ENCODE measurements around the gene CNNM1. TPM values are rescaled to one million over a fixed set of nuclear protein-coding genes. Genes with fewer than 3 reads are reported as not detected.

Gene CNNM1
- total and polyA plus RNA-seq, 4 donors, result 1.6 to 7.5 (median 6.6) TPM

DNA sequence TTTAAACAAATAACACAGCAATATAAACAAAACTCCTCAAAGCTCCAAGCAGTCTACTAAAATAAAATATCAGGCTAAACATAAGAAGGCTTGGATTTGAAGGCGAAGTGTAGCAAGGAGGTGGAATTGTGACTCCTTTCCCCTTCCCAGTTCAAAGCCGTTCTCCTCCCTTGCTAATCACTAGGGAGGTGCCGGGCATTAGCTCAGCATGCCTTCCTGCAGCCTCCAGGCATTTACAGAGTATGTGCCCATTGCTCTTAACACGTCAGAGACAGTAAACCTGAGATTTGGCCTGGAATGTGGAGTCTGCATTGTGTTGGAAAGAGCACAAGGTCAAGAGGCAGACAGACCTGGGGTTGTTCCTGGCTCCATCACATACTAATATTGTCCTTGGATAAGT is 15.6 kb downstream of the CNNM1 start:
- H3K4me3 ChIP-seq (ENCODE audit: low read depth, low read length), result no peak overlapping the region
- peaks cover 3% of the 10 kb centered on the region for H3K4me1 ChIP-seq (ENCODE audit: control insufficient read depth, insufficient read depth, low read length)
- no peak overlapping the region for H3K27ac ChIP-seq (ENCODE audit: low read depth, low read length)
- H3K36me3 ChIP-seq (ENCODE audit: control insufficient read depth, insufficient read depth, low read length), result no peaks in the 10 kb centered on the region
- no peaks in the 10 kb centered on the region for H3K27me3 ChIP-seq (ENCODE audit: control insufficient read depth, insufficient read depth, low read length)
- no peaks in the 10 kb centered on the region for H3K9me3 ChIP-seq (ENCODE audit: control insufficient read depth, insufficient read depth, low read length)
- 60% methylated on average over 1 of the region's 4 CpGs for WGBS (ENCODE audit: insufficient coverage)
- DNase-seq (ENCODE audit: low read depth in 4 of 6, low spot score in 6 of 6), result no peak

DNA sequence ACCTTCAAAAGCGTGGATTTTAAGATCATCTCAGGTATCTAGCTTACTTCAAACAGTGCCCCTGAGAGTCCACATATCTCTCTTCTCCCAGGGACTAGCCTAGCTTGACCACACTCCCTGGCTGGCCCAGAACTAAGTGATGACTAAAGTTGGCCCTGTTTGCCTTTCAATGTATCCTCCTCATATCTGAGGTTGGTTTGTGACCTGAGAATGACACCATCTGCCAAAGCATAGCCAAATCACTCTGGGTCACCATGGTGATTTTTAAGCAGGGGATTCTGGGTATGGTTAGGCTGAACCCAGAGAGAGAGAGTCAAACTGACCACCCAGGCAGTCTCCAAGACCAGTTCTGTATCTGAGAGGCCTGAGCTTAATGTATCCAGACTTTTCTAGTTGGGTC is 16.2 kb downstream of the CNNM1 start:
- no peak overlapping the region for H3K4me3 ChIP-seq (ENCODE audit: low read depth, low read length)
- WGBS (ENCODE audit: insufficient coverage), result no CpG with 5 or more reads among the region's 1 CpG
- H3K9me3 ChIP-seq (ENCODE audit: control insufficient read depth, insufficient read depth, low read length), result no peaks in the 10 kb centered on the region
- H3K27me3 ChIP-seq (ENCODE audit: control insufficient read depth, insufficient read depth, low read length), result no peaks in the 10 kb centered on the region
- H3K27ac ChIP-seq (ENCODE audit: low read depth, low read length), result no peak overlapping the region
- H3K36me3 ChIP-seq (ENCODE audit: control insufficient read depth, insufficient read depth, low read length), result no peaks in the 10 kb centered on the region
- no peak for DNase-seq (ENCODE audit: low read depth in 4 of 6, low spot score in 6 of 6)
- peaks cover 3% of the 10 kb centered on the region for H3K4me1 ChIP-seq (ENCODE audit: control insufficient read depth, insufficient read depth, low read length)

- DNase-seq (ENCODE audit: low read depth in 4 of 6, low spot score in 6 of 6), result peak in 1 of 6 donors; percentile 20
Measured at GRCh38 chr10:99346247-99346646, 17.1 kb downstream of the CNNM1 start.

GRCh38 chr10:99347672-99348071 is 18.5 kb downstream of the CNNM1 start:
- Histone ChIP-seq H3K27ac (ENCODE audit: low read depth, low read length) (no peak overlapping the region), H3K27me3 (ENCODE audit: control insufficient read depth, insufficient read depth, low read length) (no peaks in the 10 kb centered on the region), H3K9me3 (ENCODE audit: control insufficient read depth, insufficient read depth, low read length) (no peaks in the 10 kb centered on the region), H3K4me1 (ENCODE audit: control insufficient read depth, insufficient read depth, low read length) (no peaks in the 10 kb centered on the region), H3K4me3 (ENCODE audit: low read depth, low read length) (no peak overlapping the region), H3K36me3 (ENCODE audit: control insufficient read depth, insufficient read depth, low read length) (no peaks in the 10 kb centered on the region)
- 74% methylated on average over 3 of the region's 5 CpGs for WGBS (ENCODE audit: insufficient coverage)
- no peak for DNase-seq (ENCODE audit: low read depth in 4 of 6, low spot score in 6 of 6)

More at GRCh38 chr10:99346247-99346646, 17.1 kb downstream of the CNNM1 start:
- no peak overlapping the region for H3K27ac ChIP-seq (ENCODE audit: low read depth, low read length)
- H3K27me3 ChIP-seq (ENCODE audit: control insufficient read depth, insufficient read depth, low read length), result no peaks in the 10 kb centered on the region
- no peak overlapping the region for H3K4me3 ChIP-seq (ENCODE audit: low read depth, low read length)
- WGBS (ENCODE audit: insufficient coverage), result 60% methylated on average over 1 of the region's 1 CpG
- no peaks in the 10 kb centered on the region for H3K9me3 ChIP-seq (ENCODE audit: control insufficient read depth, insufficient read depth, low read length)
- no peaks in the 10 kb centered on the region for H3K4me1 ChIP-seq (ENCODE audit: control insufficient read depth, insufficient read depth, low read length)
- no peaks in the 10 kb centered on the region for H3K36me3 ChIP-seq (ENCODE audit: control insufficient read depth, insufficient read depth, low read length)

DNA sequence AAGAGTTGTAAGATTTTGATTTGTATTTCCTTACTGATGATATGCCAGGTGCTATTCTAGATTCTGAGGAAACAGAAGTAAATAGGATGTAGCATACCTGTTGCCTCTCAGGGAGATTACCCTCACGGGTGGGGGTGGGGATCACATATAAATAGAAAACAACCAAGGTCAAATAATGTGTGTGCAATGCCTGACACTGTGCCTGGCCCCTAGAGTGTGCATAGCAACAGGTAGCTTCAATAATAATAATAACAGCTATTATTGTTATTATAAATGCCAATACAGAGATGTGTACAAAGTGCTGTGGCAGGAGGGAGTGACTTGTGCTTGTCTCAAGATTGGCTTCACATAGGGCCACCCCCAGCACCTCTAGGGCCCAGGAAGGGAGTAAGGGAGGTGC is 24.0 kb downstream of the CNNM1 start:
- no peak for DNase-seq (ENCODE audit: low read depth in 4 of 6, low spot score in 6 of 6)
- H3K27me3 ChIP-seq (ENCODE audit: control insufficient read depth, insufficient read depth, low read length), result no peaks in the 10 kb centered on the region
- peaks cover 4% of the 10 kb centered on the region for H3K36me3 ChIP-seq (ENCODE audit: control insufficient read depth, insufficient read depth, low read length)
- no peak overlapping the region for H3K27ac ChIP-seq (ENCODE audit: low read depth, low read length)
- no CpG with 5 or more reads among the region's 1 CpG for WGBS (ENCODE audit: insufficient coverage)
- no peaks in the 10 kb centered on the region for H3K4me1 ChIP-seq (ENCODE audit: control insufficient read depth, insufficient read depth, low read length)
- no peak overlapping the region for H3K4me3 ChIP-seq (ENCODE audit: low read depth, low read length)
- no peaks in the 10 kb centered on the region for H3K9me3 ChIP-seq (ENCODE audit: control insufficient read depth, insufficient read depth, low read length)

- no peak overlapping the region for H3K27ac ChIP-seq (ENCODE audit: low read depth, low read length)
- H3K4me1 ChIP-seq (ENCODE audit: control insufficient read depth, insufficient read depth, low read length), result no peaks in the 10 kb centered on the region
- H3K4me3 ChIP-seq (ENCODE audit: low read depth, low read length), result no peak overlapping the region
- H3K9me3 ChIP-seq (ENCODE audit: control insufficient read depth, insufficient read depth, low read length), result no peaks in the 10 kb centered on the region
- 49% methylated on average over 3 of the region's 3 CpGs for WGBS (ENCODE audit: insufficient coverage)
- H3K27me3 ChIP-seq (ENCODE audit: control insufficient read depth, insufficient read depth, low read length), result no peaks in the 10 kb centered on the region
- peaks cover 12% of the 10 kb centered on the region for H3K36me3 ChIP-seq (ENCODE audit: control insufficient read depth, insufficient read depth, low read length)
- DNase-seq (ENCODE audit: low read depth in 4 of 6, low spot score in 6 of 6), result no peak
Measured at GRCh38 chr10:99357691-99358090, 28.5 kb downstream of the CNNM1 start.

- Histone ChIP-seq H3K4me3 (ENCODE audit: low read depth, low read length) (no peak overlapping the region), H3K36me3 (ENCODE audit: control insufficient read depth, insufficient read depth, low read length) (peaks cover 12% of the 10 kb centered on the region), H3K4me1 (ENCODE audit: control insufficient read depth, insufficient read depth, low read length) (no peaks in the 10 kb centered on the region), H3K27me3 (ENCODE audit: control insufficient read depth, insufficient read depth, low read length) (no peaks in the 10 kb centered on the region), H3K9me3 (ENCODE audit: control insufficient read depth, insufficient read depth, low read length) (no peaks in the 10 kb centered on the region), H3K27ac (ENCODE audit: low read depth, low read length) (no peak overlapping the region)
- no CpG with 5 or more reads among the region's 1 CpG for WGBS (ENCODE audit: insufficient coverage)
- DNase-seq (ENCODE audit: low read depth in 4 of 6, low spot score in 6 of 6), result no peak
Measured at GRCh38 chr10:99358101-99358500, 28.9 kb downstream of the CNNM1 start.

- H3K4me3 ChIP-seq (ENCODE audit: low read depth, low read length), result no peak overlapping the region
- peaks cover 14% of the 10 kb centered on the region for H3K36me3 ChIP-seq (ENCODE audit: control insufficient read depth, insufficient read depth, low read length)
- no peak for DNase-seq (ENCODE audit: low read depth in 4 of 6, low spot score in 6 of 6)
- no peaks in the 10 kb centered on the region for H3K9me3 ChIP-seq (ENCODE audit: control insufficient read depth, insufficient read depth, low read length)
- H3K27ac ChIP-seq (ENCODE audit: low read depth, low read length), result no peak overlapping the region
- no peaks in the 10 kb centered on the region for H3K4me1 ChIP-seq (ENCODE audit: control insufficient read depth, insufficient read depth, low read length)
- no peaks in the 10 kb centered on the region for H3K27me3 ChIP-seq (ENCODE audit: control insufficient read depth, insufficient read depth, low read length)
- WGBS (ENCODE audit: insufficient coverage), result 100% methylated on average over 2 of the region's 5 CpGs
Measured at GRCh38 chr10:99360934-99361333, 31.8 kb downstream of the CNNM1 start.

DNA sequence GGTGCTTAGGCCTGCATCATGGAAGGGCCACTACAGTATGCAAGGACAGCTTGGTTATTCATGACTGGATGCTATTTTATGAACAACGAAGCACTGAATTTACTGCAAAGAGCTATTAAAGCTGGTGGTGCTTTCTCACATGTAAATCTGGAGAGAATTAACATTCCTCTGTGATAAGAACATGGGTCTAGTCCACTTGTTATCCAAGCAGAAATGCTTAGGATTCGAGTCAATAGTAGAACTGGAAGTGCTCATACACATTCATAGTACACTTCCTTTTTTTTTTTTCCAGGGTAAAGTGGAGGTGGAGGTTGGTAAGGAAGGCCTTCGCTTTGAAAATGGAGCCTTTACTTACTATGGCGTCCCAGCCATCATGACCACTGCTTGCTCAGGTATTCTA is 35.0 kb downstream of the CNNM1 start:
- no peak for DNase-seq (ENCODE audit: low read depth in 4 of 6, low spot score in 6 of 6)
- WGBS (ENCODE audit: insufficient coverage), result 100% methylated on average over 1 of the region's 4 CpGs
- H3K27ac ChIP-seq (ENCODE audit: low read depth, low read length), result no peak overlapping the region

DNA sequence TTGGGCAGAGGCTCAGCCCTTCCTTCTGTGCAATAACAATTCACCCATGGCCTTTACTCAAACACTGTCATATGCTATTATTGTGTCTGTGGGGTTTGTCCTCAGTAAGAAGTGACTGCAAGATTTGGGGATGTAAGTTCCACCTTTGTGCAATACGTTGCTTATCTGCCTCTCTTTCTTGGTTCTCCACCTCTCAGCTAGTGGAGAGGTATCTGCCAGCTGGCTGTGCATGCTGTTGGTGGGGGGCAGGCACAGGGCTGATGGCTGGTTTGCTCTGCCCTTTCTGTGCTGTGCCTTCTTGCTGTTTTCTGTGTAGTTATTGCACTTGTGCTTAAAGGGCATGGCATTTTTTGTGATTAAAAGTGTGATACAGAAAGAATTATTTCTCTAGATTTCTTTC is 36.2 kb downstream of the CNNM1 start:
- WGBS (ENCODE audit: insufficient coverage), result 80% methylated on average over 1 of the region's 1 CpG
- DNase-seq (ENCODE audit: low read depth in 4 of 6, low spot score in 6 of 6), result no peak
- Histone ChIP-seq H3K9me3 (ENCODE audit: control insufficient read depth, insufficient read depth, low read length) (no peaks in the 10 kb centered on the region), H3K36me3 (ENCODE audit: control insufficient read depth, insufficient read depth, low read length) (peaks cover 2% of the 10 kb centered on the region), H3K4me1 (ENCODE audit: control insufficient read depth, insufficient read depth, low read length) (no peaks in the 10 kb centered on the region), H3K27ac (ENCODE audit: low read depth, low read length) (no peak overlapping the region), H3K4me3 (ENCODE audit: low read depth, low read length) (no peak overlapping the region), H3K27me3 (ENCODE audit: control insufficient read depth, insufficient read depth, low read length) (no peaks in the 10 kb centered on the region)

More for the DNA sequence above, 35.0 kb downstream of the CNNM1 start:
- Histone ChIP-seq H3K27me3 (ENCODE audit: control insufficient read depth, insufficient read depth, low read length) (no peaks in the 10 kb centered on the region), H3K9me3 (ENCODE audit: control insufficient read depth, insufficient read depth, low read length) (no peaks in the 10 kb centered on the region), H3K36me3 (ENCODE audit: control insufficient read depth, insufficient read depth, low read length) (peaks cover 6% of the 10 kb centered on the region), H3K4me1 (ENCODE audit: control insufficient read depth, insufficient read depth, low read length) (no peaks in the 10 kb centered on the region), H3K4me3 (ENCODE audit: low read depth, low read length) (no peak overlapping the region)

Measured in spinal cord (tissue), 10 donors.